Measurements from ENCODE around the gene TNIK.

Gene TNIK

DNA sequence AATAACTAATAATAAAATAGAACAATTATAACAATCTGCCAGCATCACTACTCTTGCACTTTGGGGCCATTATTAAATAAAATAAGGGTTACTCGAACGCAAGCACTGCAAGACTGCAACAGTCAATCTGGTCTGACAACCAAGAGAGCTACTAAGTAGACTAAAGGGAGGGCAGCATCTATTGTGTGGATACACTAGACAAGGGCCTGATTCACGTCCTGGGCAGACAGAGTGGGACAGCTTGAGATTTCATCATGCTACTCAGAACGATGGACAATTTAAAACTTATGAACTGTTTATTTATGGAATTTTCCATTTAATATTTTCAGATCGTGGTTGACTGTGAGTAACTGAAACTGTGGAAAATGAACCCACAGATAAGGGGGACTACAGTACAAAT is 39.5 kb downstream of the TNIK start:
- no peak for DNase-seq (ENCODE audit: low read depth in 4 of 4, low spot score in 1 of 4)

GRCh38 chr3:171419457-171419856 is 40.7 kb downstream of the TNIK start:
- no peak for DNase-seq (ENCODE audit: low read depth in 4 of 4, low spot score in 1 of 4)

- no peak for DNase-seq (ENCODE audit: low read depth in 4 of 4, low spot score in 1 of 4)
Observed at GRCh38 chr3:171417813-171418212, 42.4 kb downstream of the TNIK start.

- DNase-seq (ENCODE audit: low read depth in 4 of 4, low spot score in 1 of 4), result no peak
Observed at GRCh38 chr3:171417137-171417536, 43.1 kb downstream of the TNIK start.

DNA sequence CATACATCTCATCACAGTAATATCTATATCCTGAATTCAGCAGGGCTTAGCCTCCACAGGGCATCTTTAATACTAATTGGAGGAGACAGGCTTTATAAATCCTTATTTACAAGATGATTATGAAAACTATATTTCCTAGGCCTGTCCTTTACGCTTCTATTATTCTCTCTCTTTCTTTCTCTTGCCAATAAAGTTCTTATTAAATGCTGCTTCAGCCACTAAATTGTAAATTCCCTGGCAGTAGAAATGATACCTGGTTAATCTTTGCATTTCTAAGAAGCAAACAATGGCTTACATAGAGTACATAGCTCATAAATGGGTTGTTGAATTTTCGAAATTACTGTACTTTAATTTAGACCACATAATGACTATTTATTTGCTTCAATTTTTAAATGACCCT is 43.5 kb downstream of the TNIK start:
- no peak for DNase-seq (ENCODE audit: low read depth in 4 of 4, low spot score in 1 of 4)

DNA sequence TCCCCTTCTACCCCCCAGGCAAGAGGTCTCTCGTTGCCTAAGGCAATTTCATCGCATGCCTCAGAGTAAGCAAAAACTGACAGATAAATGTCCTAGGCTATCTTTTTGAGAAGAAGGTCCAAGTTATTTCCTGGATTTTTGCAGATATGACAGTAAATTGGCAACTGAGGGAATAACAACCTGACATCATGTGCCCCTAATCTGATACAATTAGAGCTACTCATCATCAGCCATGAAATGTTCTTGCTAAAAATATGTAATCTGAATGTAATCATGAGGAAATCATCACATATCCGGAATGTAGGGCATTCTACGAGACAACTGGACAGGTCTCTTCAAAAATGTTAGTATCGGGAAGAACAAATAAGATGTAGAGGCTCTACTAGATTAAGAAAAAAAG is 44.1 kb downstream of the TNIK start:
- no peak for DNase-seq (ENCODE audit: low read depth in 4 of 4, low spot score in 1 of 4)

- no peak for DNase-seq (ENCODE audit: low read depth in 4 of 4, low spot score in 1 of 4)
Observed at GRCh38 chr3:171415070-171415469, 45.1 kb downstream of the TNIK start.

- no peak for DNase-seq (ENCODE audit: low read depth in 4 of 4, low spot score in 1 of 4)
Observed at GRCh38 chr3:171412473-171412872, 47.7 kb downstream of the TNIK start.

GRCh38 chr3:171412054-171412453 is 48.2 kb downstream of the TNIK start:
- no peak for DNase-seq (ENCODE audit: low read depth in 4 of 4, low spot score in 1 of 4)

DNA sequence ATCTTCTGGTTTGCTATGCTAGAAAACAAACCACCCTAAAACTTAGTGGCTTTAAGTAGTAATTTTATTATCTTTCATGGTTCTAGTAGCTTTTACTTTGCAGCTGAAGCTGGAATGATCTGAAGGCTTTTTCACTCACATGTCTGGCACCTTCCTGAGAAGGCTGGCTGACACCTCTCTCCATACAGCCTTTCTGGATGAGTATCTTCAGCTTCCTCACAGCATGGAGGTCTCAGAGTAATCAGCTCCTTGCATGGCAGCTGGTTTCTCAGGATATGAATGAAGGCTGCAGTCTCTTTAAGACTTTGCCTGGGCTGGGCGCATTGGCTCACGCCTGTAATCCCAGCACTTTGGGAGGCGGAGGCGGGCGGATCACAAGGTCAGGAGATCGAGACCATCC is 50.0 kb downstream of the TNIK start:
- no peak for DNase-seq (ENCODE audit: low read depth in 4 of 4, low spot score in 1 of 4)

GRCh38 chr3:171407759-171408158 is 52.4 kb downstream of the TNIK start:
- DNase-seq (ENCODE audit: low read depth in 4 of 4, low spot score in 1 of 4), result peak in 1 of 4 experiments; percentile 4

DNA sequence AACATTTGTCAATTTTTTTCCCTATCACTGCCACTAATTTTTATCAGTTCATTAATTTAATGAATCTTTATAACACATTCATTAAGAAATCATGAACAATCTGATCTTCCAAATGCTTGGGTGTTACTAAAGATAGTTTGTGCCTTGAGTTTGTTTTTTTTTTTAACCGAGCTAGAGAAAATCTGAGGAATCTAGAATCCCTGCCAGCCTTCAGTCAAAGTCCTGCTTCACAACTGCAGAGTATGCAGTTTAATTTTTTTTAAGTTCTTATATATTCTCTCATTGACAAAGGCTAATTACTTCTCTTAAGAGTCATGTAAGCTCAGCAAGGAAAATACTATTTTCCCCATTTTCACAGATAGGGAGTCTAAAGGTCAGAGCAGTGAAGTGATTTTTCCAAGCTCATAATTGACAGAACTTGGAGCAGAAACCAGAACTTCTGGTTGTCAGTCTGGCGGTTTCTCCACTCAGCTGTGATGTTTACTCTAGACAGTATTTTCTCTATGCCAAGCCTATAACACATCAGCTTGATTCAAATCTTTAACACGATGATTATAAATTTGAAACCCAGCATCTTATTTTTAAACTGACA is 55.7 kb downstream of the TNIK start:
- DNase-seq (ENCODE audit: low read depth in 4 of 4, low spot score in 1 of 4), result no peak

GRCh38 chr3:171402281-171402680 is 57.9 kb downstream of the TNIK start:
- no peak for DNase-seq (ENCODE audit: low read depth in 4 of 4, low spot score in 1 of 4)

DNA sequence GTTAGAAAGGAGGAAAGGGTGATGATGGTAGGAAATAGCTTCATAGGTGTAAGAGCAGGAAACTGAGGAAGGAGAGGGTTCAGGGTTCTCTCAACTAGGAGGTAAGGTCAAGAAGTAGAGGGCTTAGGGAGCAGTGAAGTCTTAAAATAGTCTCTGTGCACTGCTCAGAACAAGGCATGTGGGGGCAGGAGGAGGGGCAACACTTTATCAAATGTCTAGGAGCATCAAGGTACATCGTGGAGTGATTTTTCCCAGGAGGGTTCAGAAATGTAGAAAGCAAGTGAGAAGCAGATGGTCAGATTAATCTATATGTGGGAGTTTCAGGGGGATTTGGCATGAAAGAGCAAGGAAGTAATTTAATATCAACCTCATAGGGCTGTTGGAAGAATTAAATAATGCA is 58.8 kb downstream of the TNIK start:
- DNase-seq (ENCODE audit: low read depth in 4 of 4, low spot score in 1 of 4), result no peak

DNA sequence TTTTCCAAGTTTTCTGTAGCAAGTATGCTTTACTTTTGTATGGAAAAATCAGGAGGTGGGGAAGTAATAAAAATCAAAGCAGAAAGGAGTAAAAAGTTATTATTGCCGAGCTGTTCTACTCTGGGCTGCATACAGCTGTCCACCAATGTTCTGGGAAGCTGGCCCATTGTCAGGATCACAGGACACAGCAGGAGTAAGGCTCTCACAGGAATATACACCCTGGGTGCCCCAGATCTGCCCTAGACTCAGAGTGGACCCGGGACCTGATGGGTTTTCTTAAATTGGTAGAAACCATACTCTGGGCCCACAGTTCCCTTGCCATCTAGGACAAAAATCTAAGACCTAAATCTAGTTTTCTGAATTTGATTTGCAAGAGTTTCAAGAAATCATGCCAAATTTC is 60.4 kb downstream of the TNIK start:
- no peak for DNase-seq (ENCODE audit: low read depth in 4 of 4, low spot score in 1 of 4)

GRCh38 chr3:171398343-171398742 is 61.9 kb downstream of the TNIK start:
- DNase-seq (ENCODE audit: low read depth in 4 of 4, low spot score in 1 of 4), result no peak

- no peak for DNase-seq (ENCODE audit: low read depth in 4 of 4, low spot score in 1 of 4)
Observed at GRCh38 chr3:171397089-171397488, 63.1 kb downstream of the TNIK start.

DNA sequence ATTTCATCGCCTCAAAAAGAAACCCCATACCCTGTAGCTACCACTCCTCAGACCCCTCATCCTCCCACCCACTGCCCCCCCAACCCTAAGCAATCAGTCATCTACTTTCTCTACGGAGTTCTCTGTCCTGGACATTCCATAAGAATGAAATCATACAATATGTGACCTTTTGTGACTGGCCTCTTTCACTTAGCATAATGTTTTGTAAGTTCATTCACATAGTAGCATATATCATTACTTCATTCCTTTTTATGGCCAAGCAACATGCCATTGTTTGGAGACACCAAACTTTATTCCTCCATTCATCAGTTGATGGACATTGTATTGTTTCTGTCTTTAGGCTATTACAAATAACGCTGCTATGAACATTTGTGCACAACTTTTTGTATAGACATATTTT is 64.2 kb downstream of the TNIK start:
- no peak for DNase-seq (ENCODE audit: low read depth in 4 of 4, low spot score in 1 of 4)

DNA sequence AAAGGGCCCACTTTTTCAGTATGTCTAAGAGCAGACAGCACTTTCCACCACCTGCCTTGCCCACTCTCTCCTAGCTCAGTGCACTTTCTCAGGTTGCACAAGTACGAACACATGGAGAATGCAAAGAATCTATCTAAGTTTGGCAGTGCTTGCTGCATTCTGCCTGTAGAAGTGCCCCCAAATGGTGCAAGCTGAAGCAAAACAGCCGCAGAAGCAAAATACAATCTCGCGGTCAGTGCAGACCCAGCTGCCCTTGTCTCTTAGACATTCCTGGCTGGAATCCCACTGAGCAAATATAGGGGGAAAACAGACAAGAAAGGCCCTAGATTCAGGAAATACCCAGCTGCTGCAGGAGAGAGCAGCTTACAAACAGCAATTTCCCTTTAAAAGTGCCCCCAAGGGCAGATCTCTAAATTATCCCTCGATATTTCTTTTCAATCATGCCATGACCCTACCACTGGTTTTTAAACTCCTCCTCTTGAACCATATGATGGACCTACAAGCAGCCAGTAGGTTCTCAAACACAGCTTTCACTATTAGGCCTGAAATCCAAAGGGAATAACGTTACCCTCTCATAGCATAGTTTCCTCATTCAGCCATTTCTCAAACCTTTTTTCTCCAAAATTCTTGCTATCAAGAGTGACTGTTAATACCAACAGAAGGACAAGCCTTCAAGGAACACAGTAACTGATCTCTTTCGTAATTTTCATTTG is 67.0 kb downstream of the TNIK start:
- DNase-seq (ENCODE audit: low read depth in 4 of 4, low spot score in 1 of 4), result no peak

GRCh38 chr3:171391432-171391831 is 68.8 kb downstream of the TNIK start:
- DNase-seq (ENCODE audit: low read depth in 4 of 4, low spot score in 1 of 4), result no peak

DNA sequence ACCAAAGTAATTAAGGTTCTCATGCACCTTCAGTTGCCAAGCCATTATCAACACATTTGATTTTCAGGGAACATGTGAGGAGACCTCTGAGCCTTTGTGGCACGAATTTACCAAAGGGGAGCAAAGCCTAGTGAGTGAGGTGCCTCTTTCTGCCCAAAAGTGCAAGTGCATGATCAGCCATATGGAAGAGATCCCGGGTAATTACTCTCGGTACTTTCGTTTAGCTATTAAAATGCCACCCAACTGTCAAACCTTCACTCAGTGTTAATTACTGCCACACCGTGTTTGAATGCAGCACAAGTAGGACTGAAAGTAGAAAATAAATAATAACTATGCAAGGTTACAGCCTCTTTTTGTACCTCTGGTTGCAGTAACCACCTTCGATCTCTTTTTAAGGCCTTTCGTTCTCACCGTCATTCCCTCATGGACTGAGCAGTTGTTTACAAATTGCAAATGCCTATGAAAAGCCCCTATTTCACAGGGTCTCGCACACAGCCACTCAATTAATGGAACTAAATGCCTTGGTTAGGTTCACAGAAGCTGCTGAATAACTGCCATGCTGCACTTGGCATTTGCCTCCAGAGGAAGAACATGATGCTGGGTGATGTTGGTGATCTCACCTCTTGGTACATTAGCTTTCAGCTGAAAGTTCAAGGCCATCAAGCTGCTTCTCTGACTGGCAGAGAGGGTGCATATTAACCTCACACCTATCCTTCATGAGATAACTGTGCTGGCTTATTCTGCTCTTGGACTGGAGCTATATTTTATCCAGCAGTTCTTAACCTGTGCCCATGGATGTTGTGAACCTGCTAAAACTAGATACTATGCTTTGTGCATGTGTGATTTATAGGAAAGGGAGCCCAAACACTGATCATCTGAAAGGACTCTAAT is 69.9 kb downstream of the TNIK start:
- no peak for DNase-seq (ENCODE audit: low read depth in 4 of 4, low spot score in 1 of 4)

DNA sequence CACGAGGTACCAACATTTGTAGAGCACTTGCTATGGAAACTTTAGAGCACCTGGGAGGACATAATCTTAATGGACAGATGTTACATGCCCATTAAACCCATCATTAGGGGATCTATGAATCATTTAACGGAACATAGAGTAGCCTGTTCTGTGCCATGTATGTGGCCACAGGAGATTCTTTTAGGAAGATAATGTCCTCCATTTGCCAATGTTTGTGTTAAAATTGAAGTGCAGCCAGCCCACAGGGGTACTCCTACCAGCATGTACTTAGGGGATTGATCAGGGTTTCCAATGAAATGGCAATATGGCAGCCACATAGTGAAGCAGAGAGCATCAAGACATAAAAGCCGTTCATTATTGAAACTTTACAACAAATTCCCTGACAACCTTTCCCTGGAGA is 70.7 kb downstream of the TNIK start:
- DNase-seq (ENCODE audit: low read depth in 4 of 4, low spot score in 1 of 4), result no peak

Data from stimulated activated CD4-positive, alpha-beta T cell treated with anti-CD3 and anti-CD28 coated beads, Interleukin-1b, Interleukin-23, amount 100 ng/mL, for 24 hours (primary cell).